Skeletal muscle tissue (tissue), 4 donors: ENCODE measurements around the gene FBXL4. TPM values are rescaled to one million over a fixed set of nuclear protein-coding genes. Genes with fewer than 3 reads are reported as not detected.

ENCODE experiments used
- H3K27ac ChIP-seq: one replicate; pipeline ENCODE4 v1.7.0; 2013; ENCODE audit warnings: mild to moderate bottlenecking, low read depth, low read length, inconsistent platforms
- H3K27me3 ChIP-seq, 3 donors: one replicate each; pipeline ENCODE4 v1.7.0; 2013; ENCODE audit warnings: low read length in 3 of 3; ENCODE audit not compliant: control insufficient read depth in 3 of 3, insufficient read depth in 3 of 3
- H3K36me3 ChIP-seq, 3 donors: one replicate each; pipeline ENCODE4 v1.7.0; 2013; ENCODE audit warnings: low read length in 3 of 3; ENCODE audit not compliant: control insufficient read depth in 3 of 3, insufficient read depth in 3 of 3
- H3K4me1 ChIP-seq, 3 donors: one replicate each; pipeline ENCODE4 v1.7.0; 2013; ENCODE audit warnings: low read length in 3 of 3, mild to moderate bottlenecking in 3 of 3; ENCODE audit not compliant: control insufficient read depth in 3 of 3, insufficient read depth in 3 of 3
- H3K4me3 ChIP-seq, 3 donors: one replicate each; pipeline ENCODE4 v1.7.0; 2013; ENCODE audit warnings: low read length in 3 of 3
- H3K9ac ChIP-seq, 3 donors: one replicate each; pipeline ENCODE4 v1.7.0; 2013; ENCODE audit warnings: low read length in 3 of 3, mild to moderate bottlenecking in 3 of 3, moderate library complexity in 2 of 3, low read depth in 1 of 3
- H3K9me3 ChIP-seq, 3 donors: one replicate each; pipeline ENCODE4 v1.7.0; 2013; ENCODE audit warnings: low read length in 3 of 3; ENCODE audit not compliant: control insufficient read depth in 3 of 3
- total RNA-seq: library from RNA; depleted of rRNA; stranded (reverse); fragments of >200 nt; gene quantifications from one replicate; pipeline ENCODE4 v1.2.3, GENCODE V29; 2014
- donor health status: Osteomylitis.

FBXL4 gene
- total RNA-seq, 1 donor from 2014 or later = 14.1 TPM

DNA sequence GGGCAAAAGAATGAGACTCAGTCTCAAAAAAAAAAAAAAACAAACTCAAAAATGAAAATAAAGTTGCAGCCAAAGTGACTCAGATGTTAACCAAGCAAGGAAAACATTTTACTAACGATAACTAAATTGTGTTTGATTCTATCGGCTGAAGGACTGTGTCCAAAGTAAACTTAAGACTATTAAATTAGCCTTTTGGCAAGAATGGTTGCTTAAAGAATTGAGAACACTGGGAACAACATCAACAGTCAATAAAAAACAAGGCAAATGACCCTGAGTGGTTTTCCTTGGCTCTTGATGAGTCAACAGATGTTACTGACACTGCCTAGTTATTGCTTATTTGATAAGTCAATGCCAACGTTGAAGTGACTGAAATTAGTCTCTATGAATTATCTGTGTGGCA, 76.7 kb downstream of the FBXL4 start:
- no peaks in the 10 kb centered on the region for H3K9me3 ChIP-seq
- peaks cover 0 to 2% (median 0%) of the 10 kb centered on the region in 3 donors for H3K36me3 ChIP-seq
- no peaks in the 10 kb centered on the region for H3K27me3 ChIP-seq
- H3K4me1 ChIP-seq = no peaks in the 10 kb centered on the region
- no peak overlapping the region for H3K9ac ChIP-seq
- no peak overlapping the region for H3K27ac ChIP-seq
- no peak overlapping the region for H3K4me3 ChIP-seq

DNA sequence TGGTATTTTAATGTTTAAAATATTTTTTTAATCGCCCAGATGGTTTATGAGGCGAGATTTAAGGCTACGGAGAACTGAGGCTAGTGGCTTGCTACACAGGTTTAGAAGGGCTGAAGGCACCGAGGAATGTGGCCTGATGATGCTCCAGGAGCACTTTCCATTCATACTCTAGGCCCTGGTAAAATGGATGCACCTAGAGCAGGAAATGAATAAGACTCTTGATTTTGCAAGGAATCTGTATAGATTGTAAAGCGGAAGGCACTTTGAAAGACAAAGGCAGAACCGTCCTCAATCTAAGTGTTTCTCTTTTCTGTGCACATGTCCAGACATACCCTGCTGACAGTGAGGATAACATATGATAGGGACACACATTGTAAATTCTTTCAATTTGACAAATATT, 83.2 kb downstream of the FBXL4 start:
- Histone ChIP-seq H3K9me3 (no peaks in the 10 kb centered on the region), H3K36me3 (peaks cover 0 to 3% (median 0%) of the 10 kb centered on the region in 3 donors), H3K9ac (no peak overlapping the region), H3K27ac (no peak overlapping the region), H3K4me1 (no peaks in the 10 kb centered on the region), H3K4me3 (no peak overlapping the region), H3K27me3 (no peaks in the 10 kb centered on the region)

DNA sequence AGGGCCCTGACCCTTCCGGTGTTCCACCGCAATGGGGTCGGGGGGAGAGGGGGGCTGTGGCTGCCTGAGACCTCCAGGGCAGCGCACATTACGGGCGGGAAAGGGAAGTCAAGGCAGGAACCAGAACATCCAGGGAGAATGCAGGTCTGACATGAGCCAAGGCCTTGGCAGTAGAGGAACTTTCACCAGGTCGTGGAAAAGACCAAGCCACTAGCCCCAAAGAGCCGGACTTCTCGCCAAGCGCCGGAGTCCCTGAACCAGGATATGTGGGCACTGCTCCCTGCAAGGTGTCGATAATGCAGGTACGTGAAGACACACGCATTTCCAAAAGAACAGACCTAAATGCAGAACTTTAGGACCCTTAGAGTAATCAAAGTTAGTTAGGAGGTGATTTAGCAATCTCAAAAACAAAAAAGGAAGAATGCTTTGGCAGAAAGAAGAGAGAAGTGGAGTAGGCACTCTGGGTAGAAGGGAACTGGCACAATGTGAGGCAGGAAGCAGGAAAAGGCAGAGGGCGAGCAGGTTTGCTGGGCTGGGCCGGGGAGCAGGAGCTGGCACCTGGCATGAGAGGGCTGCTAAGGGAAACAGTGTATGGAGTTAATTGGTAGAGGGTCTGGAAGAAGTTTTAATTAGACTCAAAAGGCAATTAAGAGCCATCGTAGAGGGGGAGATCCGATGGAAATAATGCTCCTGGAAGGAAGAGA, 99.1 kb downstream of the FBXL4 start:
- Histone ChIP-seq H3K9ac (no peak overlapping the region), H3K27ac (no peak overlapping the region), H3K27me3 (peaks cover 52 to 67% (median 60%) of the 10 kb centered on the region in 3 donors), H3K4me1 (peaks cover 12 to 18% (median 12%) of the 10 kb centered on the region in 3 donors), H3K4me3 (no peak overlapping the region), H3K36me3 (no peaks in the 10 kb centered on the region), H3K9me3 (no peaks in the 10 kb centered on the region)

DNA sequence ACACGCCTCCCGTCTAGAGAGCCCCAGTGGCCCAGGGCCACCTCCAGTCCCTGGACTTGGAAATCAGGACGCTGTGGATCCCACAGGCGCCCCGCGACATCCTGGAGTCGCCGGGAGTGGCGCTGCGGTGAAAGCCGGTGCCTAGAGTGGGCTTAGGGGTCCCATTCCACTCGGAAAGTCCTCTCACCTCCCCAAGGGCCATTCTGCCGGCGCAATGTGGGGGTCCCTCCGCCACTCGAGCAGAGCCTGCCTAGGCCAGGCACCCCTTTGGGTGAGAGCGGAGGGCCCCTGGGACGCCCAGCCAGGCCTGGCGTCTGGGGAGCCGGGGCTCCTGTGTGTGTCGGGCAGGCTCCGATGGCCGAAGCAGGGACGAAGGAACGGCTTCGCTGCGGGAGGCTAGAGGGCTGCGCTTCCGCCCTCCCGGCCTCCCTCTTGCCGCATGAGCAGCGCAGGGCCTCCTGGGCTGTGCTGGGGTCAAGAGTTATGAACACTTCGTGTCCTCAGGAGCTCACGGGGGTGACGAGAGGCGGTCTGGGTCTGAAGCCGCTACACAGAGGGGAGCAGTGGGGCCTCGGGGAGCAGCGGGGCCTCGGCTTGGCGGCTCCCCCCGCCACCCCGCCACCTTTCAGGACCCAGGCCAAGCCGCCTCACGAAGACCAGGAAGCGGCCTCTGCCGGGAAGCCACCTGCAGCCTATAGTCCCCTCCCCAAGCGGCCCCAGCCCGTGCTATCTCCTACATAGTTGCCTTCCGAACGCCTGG, 99.8 kb downstream of the FBXL4 start:
- Histone ChIP-seq H3K27me3 (peaks cover 59 to 74% (median 67%) of the 10 kb centered on the region in 3 donors), H3K4me1 (peaks cover 12 to 18% (median 12%) of the 10 kb centered on the region in 3 donors), H3K27ac (no peak overlapping the region), H3K9me3 (no peaks in the 10 kb centered on the region), H3K9ac (no peak overlapping the region), H3K36me3 (no peaks in the 10 kb centered on the region), H3K4me3 (peak overlapping the region in 1 of 3 donors; percentile 23)

DNA sequence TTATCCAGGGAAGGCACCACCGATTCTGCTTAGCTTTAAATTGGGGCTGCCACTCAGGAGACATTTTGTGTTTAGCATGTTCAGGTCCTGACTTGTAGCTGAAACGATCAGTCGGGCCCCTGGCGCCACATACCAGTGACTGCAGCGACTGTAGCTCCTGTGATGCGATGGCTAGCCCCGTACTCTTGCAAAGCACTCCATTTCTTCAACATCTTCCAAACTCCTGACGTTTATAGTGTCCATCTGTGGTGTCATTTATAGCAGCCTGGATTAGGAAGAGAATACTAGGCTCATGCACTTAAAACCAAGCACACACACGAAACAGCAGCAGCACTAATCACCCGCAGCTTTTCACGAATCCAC, 100.3 kb downstream of the FBXL4 start:
- no peak overlapping the region for H3K27ac ChIP-seq
- H3K9ac ChIP-seq = no peak overlapping the region
- peaks cover 65 to 80% (median 73%) of the 10 kb centered on the region in 3 donors for H3K27me3 ChIP-seq
- no peaks in the 10 kb centered on the region for H3K9me3 ChIP-seq
- H3K36me3 ChIP-seq = no peaks in the 10 kb centered on the region
- H3K4me1 ChIP-seq = peaks cover 12 to 18% (median 12%) of the 10 kb centered on the region in 3 donors
- H3K4me3 ChIP-seq = peak overlapping the region in 1 of 3 donors; percentile 23

DNA sequence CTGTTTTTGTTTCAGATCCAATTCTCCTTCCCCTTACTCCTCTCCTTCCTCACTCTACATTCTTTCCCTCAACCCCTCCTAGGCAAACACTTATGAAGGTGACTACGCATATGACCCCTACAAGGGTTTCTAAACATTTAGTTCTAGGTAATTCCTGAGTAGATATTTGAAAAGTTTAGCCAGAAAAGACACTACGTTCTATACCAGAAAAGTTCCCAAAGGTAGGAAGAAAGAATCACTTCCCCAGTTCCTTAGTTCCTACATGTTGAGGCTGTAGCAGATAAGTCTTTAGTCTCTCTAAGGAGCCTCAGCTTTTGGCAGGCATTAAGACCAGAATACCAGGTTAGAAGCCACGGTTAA, 101.7 kb downstream of the FBXL4 start:
- H3K27ac ChIP-seq = no peak overlapping the region
- H3K4me3 ChIP-seq = no peak overlapping the region
- no peaks in the 10 kb centered on the region for H3K9me3 ChIP-seq
- H3K9ac ChIP-seq = no peak overlapping the region
- H3K36me3 ChIP-seq = no peaks in the 10 kb centered on the region
- peaks cover 79 to 93% (median 82%) of the 10 kb centered on the region in 3 donors for H3K27me3 ChIP-seq
- H3K4me1 ChIP-seq = peaks cover 12 to 18% (median 12%) of the 10 kb centered on the region in 3 donors

DNA sequence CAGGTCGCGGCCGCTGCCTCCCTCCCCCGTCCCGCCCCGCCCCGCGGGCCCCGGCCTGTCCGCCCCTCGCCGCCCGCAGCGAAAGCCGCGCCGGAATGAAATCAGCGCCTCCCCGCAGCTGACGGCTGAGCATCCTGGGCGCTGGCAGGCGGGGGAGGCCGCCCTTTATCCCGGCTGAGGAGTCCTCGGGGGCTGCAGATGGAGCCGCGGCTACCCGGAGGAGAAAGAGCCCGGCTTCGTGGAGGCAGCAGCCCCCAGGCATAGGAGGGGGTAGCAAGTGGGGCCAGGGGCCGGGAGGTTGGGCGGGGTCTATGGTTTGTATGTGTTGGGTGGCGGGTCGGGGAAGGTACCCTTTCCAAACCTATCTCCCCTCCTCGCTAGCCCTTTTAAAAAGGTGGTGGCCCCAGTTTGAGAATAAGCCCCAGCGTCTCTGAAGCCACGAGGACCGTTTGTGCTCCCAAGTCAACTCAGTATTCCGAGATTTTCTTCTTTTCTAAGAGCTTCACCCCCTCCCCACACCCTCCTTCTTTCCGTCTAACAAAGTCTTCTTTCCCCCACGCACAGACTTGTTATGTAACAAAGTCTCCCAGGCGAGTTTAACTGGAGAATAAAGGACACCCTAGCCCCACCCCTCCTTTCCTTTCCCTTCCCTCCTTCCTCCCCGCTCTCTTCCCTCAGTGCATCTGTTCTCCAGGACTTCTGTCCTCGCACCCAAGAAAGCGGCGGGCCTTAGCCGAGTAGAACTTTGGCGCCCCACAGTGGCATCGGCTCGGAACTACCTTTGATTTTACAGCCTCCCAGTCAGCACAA, 102.3 kb downstream of the FBXL4 start:
- H3K9me3 ChIP-seq = no peaks in the 10 kb centered on the region
- H3K27ac ChIP-seq = no peak overlapping the region
- peaks cover 12 to 18% (median 12%) of the 10 kb centered on the region in 3 donors for H3K4me1 ChIP-seq
- peaks cover 85 to 97% (median 86%) of the 10 kb centered on the region in 3 donors for H3K27me3 ChIP-seq
- no peaks in the 10 kb centered on the region for H3K36me3 ChIP-seq
- no peak overlapping the region for H3K9ac ChIP-seq
- H3K4me3 ChIP-seq = peak overlapping the region in 2 of 3 donors; percentile 17 to 45

DNA sequence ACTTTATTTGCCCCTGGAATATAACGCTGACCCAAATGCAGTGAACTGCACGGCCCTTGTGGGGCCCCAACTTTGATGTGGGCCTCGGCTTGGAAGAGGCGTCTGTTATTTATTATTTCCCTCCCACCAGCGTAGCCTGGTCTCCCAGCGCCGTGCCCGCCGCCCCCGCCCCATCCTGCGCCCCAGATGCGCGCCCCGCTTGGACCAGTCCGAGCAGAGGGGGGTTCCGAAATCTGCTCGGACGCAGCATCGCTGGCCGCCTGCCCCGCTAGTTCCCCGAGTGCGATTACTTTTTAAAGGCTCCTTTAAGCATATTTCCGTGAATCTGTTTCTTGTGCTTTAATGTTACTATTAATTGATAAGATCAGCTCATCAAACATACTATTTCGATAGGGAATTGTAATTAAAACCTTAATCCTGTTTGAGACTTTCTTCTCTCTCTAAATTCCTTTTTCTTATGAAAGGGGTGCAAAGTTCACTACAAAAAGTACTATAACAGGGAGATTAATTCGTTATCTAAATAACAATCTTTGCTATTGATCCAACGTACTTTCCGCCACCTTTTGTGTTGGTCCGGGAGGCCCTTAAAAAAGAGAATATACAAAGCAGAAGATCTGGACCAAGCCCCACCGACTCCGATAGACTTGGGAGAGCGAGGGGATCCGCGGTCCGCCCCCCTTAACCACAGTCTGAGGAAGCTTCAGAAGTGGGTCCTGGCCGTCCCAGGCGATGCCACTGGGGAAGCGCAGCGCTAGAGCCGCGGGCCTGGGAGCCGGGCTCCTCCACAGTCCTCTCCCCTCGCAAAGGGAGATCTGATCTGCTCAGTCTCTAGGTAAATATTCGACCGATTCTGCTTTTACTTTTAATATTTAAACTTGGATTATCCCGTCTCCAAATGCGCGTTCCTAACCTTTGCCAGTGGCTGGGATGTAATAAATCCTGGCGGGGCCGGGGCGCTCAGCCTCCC, 103.2 kb downstream of the FBXL4 start:
- H3K36me3 ChIP-seq = no peaks in the 10 kb centered on the region
- peak overlapping the region in 1 of 3 donors; percentile 45 for H3K4me3 ChIP-seq
- H3K9me3 ChIP-seq = no peaks in the 10 kb centered on the region
- peaks cover 91 to 98% (median 94%) of the 10 kb centered on the region in 3 donors for H3K27me3 ChIP-seq
- no peak overlapping the region for H3K27ac ChIP-seq
- no peak overlapping the region for H3K9ac ChIP-seq
- peaks cover 12 to 18% (median 12%) of the 10 kb centered on the region in 3 donors for H3K4me1 ChIP-seq
